ENCODE data around the gene SEMA4C. TPM values are rescaled to one million over a fixed set of nuclear protein-coding genes. Genes with fewer than 3 reads are reported as not detected.

Gene SEMA4C
- total and polyA plus RNA-seq, 8 donors = 25.9 to 60.2 (median 43.9) TPM

DNA sequence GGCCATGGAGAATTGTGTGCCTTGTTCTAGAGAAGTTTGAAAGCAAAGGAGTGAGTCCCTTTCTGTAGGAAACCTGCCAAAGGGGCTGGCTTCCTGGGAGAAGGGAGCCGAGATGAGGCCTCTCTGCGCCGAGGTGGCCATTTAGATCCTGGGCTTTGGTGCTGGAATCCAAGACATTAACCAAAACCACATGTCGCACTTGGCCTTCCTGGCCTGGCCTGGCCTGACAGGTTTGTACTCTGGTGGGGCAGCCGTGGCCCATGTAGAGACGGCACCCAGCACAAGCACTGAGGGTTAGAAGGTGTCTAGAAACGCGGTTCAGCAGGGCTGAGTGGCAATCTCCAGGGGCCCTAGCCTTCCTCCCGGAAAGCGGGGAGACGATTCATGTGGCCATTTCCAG is 46.7 kb downstream of the SEMA4C start:
- Histone ChIP-seq H3K9me3 (no peaks in the 10 kb centered on the region), H3K27me3 (no peaks in the 10 kb centered on the region), H3K4me3 (no peak overlapping the region), H3K27ac (no peak overlapping the region), H3K36me3 (peaks cover 0 to 48% of the 10 kb centered on the region in 2 donors), H3K4me1 (peaks cover 12 to 30% of the 10 kb centered on the region in 2 donors)
- no peak for ATAC-seq
- intact Hi-C loops (cut with DNase I) = no loop called here
- DNase-seq = no peak
- TF ChIP-seq, protein P1, sequence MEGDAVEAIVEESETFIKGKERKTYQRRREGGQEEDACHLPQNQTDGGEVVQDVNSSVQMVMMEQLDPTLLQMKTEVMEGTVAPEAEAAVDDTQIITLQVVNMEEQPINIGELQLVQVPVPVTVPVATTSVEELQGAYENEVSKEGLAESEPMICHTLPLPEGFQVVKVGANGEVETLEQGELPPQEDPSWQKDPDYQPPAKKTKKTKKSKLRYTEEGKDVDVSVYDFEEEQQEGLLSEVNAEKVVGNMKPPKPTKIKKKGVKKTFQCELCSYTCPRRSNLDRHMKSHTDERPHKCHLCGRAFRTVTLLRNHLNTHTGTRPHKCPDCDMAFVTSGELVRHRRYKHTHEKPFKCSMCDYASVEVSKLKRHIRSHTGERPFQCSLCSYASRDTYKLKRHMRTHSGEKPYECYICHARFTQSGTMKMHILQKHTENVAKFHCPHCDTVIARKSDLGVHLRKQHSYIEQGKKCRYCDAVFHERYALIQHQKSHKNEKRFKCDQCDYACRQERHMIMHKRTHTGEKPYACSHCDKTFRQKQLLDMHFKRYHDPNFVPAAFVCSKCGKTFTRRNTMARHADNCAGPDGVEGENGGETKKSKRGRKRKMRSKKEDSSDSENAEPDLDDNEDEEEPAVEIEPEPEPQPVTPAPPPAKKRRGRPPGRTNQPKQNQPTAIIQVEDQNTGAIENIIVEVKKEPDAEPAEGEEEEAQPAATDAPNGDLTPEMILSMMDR (IDR thresholded peaks at IDR 0.05) = no peak

DNA sequence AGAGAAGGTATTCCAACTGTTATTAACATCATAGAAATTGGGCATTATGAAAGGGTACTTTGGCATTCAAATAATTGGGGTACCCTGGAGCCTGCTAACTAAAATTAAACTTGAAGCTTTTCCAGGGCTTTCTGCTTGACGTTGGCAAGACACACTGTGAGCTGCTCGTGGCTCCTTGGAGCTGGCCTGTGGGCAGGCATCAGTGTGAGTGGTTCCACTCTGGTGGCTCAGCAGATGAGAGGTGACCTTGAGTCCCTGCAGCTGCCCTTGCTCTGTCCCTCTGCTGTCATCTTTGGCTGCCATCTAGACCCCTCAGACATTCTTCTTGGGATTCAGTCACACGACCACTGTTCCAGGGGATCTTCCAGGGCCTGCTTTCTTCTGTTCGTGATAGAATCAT is 47.1 kb downstream of the SEMA4C start:
- intact Hi-C loops (cut with DNase I) = no loop called here
- Histone ChIP-seq H3K9me3 (no peaks in the 10 kb centered on the region), H3K27ac (no peak overlapping the region), H3K4me1 (peaks cover 14 to 34% of the 10 kb centered on the region in 2 donors), H3K36me3 (peaks cover 0 to 44% of the 10 kb centered on the region in 2 donors), H3K27me3 (no peaks in the 10 kb centered on the region), H3K4me3 (no peak overlapping the region)
- DNase-seq = no peak
- TF ChIP-seq, protein P1 (IDR thresholded peaks at IDR 0.05) = no peak
- ATAC-seq = no peak

- Histone ChIP-seq H3K4me1 (peaks cover 20 to 43% of the 10 kb centered on the region in 2 donors), H3K27ac (no peak overlapping the region), H3K9me3 (no peaks in the 10 kb centered on the region), H3K27me3 (no peaks in the 10 kb centered on the region), H3K4me3 (no peak overlapping the region), H3K36me3 (peaks cover 0 to 28% of the 10 kb centered on the region in 2 donors)
- ATAC-seq (no peak), DNase-seq (no peak)
- intact Hi-C loops (cut with DNase I) = no loop called here
- TF ChIP-seq, protein P1 (IDR thresholded peaks at IDR 0.05) = no peak
Observed at GRCh38 chr2:96821113-96821675, 48.7 kb downstream of the SEMA4C start.

DNA sequence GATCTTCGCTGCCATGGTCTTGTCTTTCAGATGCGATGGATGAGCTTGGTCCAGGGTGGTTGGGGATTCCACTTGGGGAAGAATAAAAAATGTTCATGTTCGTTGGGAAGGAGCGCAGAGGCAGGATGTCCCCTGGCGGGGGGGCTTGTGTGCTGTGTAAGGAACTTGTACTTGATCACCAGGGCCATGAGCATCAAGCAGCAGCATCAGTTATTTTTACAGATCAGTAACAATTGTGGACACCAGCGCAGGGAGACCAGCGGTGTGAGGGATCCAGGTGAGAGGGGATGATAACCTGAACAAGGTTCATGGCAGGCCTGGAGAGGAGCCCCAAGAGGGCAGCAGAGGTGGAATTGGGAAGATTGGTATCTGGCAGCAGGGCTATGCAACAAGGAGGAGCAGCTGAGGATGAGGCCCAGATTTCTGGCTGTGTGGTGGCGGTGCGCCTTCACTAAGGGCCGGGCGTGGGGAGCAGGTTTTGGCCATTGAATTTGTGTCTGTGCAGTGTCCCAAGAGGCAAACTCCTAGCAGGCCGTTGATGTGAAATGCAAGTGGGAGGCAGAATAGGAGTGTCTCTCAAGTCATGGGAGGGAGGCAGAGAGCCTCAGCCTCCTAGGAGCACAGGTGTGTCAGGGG is 49.9 kb downstream of the SEMA4C start:
- peaks cover 25 to 50% of the 10 kb centered on the region in 2 donors for H3K4me1 ChIP-seq
- intact Hi-C loops (cut with DNase I) = no loop called here
- DNase-seq = no peak
- H3K4me3 ChIP-seq = no peak overlapping the region
- H3K27ac ChIP-seq = no peak overlapping the region
- no peaks in the 10 kb centered on the region for H3K9me3 ChIP-seq
- H3K36me3 ChIP-seq = peaks cover 0 to 16% of the 10 kb centered on the region in 2 donors
- ATAC-seq = no peak
- no peaks in the 10 kb centered on the region for H3K27me3 ChIP-seq
- TF ChIP-seq, protein P1 (IDR thresholded peaks at IDR 0.05) = no peak

GRCh38 chr2:96819128-96819875 is 50.6 kb downstream of the SEMA4C start:
- peak in 1 of 4 donors; percentile 62 for DNase-seq
- ATAC-seq = peak; percentile 50
- H3K27me3 ChIP-seq = no peaks in the 10 kb centered on the region
- H3K36me3 ChIP-seq = peaks cover 0 to 9% of the 10 kb centered on the region in 2 donors
- H3K4me1 ChIP-seq = peaks cover 25 to 48% of the 10 kb centered on the region in 2 donors
- TF ChIP-seq, protein P1 (IDR thresholded peaks at IDR 0.05) = no peak
- H3K4me3 ChIP-seq = no peak overlapping the region
- no peak overlapping the region for H3K27ac ChIP-seq
- intact Hi-C loops (cut with DNase I) = no loop called here
- no peaks in the 10 kb centered on the region for H3K9me3 ChIP-seq
